Suprapubic skin (tissue), 3 donors: ENCODE data around the gene EFCAB5.

Source experiments
- CTCF ChIP-seq, 2 donors: fragments of 200-600 bp in 1 of 2; fragments of 450-650 bp in 1 of 2; sonication (generic) in 1 of 2; IDR thresholded peaks; one replicate each; pipeline ENCODE4 v1.5.1; 2016 to 2019; ENCODE audit warnings: antibody characterized with exemption in 2 of 2, mild to moderate bottlenecking in 1 of 2, moderate library complexity in 1 of 2
- EP300 ChIP-seq: sonication (generic); formaldehyde crosslinking; IDR thresholded peaks from one replicate; pipeline ENCODE4 v1.6.1; 2017; ENCODE audit warnings: antibody characterized with exemption

GRCh38 chr17:30116345-30116660 is 174.9 kb downstream of the EFCAB5 start:
- TF ChIP-seq CTCF (IDR thresholded peaks at IDR 0.05) (no peak), EP300 (no peak)
